ENCODE results near the gene BBS10. TPM values are rescaled to one million over a fixed set of nuclear protein-coding genes. Genes with fewer than 3 reads are reported as not detected.
"Not testable (repeated sequence)": the region's sequence is repeated elsewhere in the genome, so short reads cannot be mapped to it uniquely, and the experiment has no call there.

BBS10 gene
- total RNA-seq, 3 donors from 2014 or later: 2.5 to 7.6 (median 3.3) TPM

GRCh38 chr12:76379261-76379660 lies 31.0 kb upstream of the BBS10 start:
- no peak overlapping the region for H3K4me3 ChIP-seq
- no peak for ATAC-seq
- intact Hi-C loops (cut with DNase I, micrococcal nuclease): no loop called here

GRCh38 chr12:76376876-76377275 lies 28.7 kb upstream of the BBS10 start:
- DNase-seq; H3K36me3 ChIP-seq (ENCODE audit: low read depth); intact Hi-C loops (cut with DNase I, micrococcal nuclease): not testable (repeated sequence)

More at GRCh38 chr12:76379261-76379660, 31.0 kb upstream of the BBS10 start:
- Histone ChIP-seq H3K9me3 (no peaks in the 10 kb centered on the region), H3K4me1 (ENCODE audit: low read depth) (no peaks in the 10 kb centered on the region), H3K36me3 (ENCODE audit: low read depth) (no peaks in the 10 kb centered on the region)
- no peak for DNase-seq
- TF ChIP-seq CTCF (IDR thresholded peaks at IDR 0.05): no peak

GRCh38 chr12:76375939-76376338 lies 27.7 kb upstream of the BBS10 start:
- DNase-seq (no peak), ATAC-seq (no peak)
- intact Hi-C loops (cut with DNase I, micrococcal nuclease): no loop called here
- H3K4me3 ChIP-seq: no peak overlapping the region
- H3K4me1 ChIP-seq (ENCODE audit: low read depth): no peaks in the 10 kb centered on the region
- no peaks in the 10 kb centered on the region for H3K36me3 ChIP-seq (ENCODE audit: low read depth)
- no peak for TF ChIP-seq CTCF (IDR thresholded peaks at IDR 0.05)
- no peaks in the 10 kb centered on the region for H3K9me3 ChIP-seq

More at GRCh38 chr12:76376876-76377275, 28.7 kb upstream of the BBS10 start:
- not testable (repeated sequence) for ATAC-seq; H3K4me3 ChIP-seq; H3K9me3 ChIP-seq; H3K4me1 ChIP-seq (ENCODE audit: low read depth)

DNA sequence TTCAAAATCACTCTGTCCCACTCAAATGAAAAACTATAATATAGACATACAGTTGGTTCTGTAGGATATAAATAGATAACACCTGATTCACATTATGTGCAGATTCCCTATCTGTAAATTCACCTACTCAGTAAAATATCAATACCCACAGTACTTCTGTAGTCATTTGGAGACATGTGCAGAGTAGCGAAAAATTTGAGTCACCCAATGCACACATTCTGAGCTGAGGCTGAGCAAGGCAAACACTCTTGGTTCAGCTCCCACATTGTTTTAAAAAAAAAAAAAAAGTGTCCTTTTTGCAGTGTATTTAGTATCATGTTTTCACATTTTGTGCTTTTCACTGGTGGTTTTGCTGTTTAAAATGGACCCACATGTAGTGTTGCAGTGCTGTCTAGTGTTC lies 27.3 kb upstream of the BBS10 start:
- Histone ChIP-seq H3K4me3 (no peak overlapping the region), H3K36me3 (ENCODE audit: low read depth) (no peaks in the 10 kb centered on the region), H3K9me3 (no peaks in the 10 kb centered on the region), H3K4me1 (ENCODE audit: low read depth) (no peaks in the 10 kb centered on the region)
- DNase-seq (no peak), ATAC-seq (no peak)
- no peak for TF ChIP-seq CTCF (IDR thresholded peaks at IDR 0.05)
- intact Hi-C loops (cut with DNase I, micrococcal nuclease): no loop called here

DNA sequence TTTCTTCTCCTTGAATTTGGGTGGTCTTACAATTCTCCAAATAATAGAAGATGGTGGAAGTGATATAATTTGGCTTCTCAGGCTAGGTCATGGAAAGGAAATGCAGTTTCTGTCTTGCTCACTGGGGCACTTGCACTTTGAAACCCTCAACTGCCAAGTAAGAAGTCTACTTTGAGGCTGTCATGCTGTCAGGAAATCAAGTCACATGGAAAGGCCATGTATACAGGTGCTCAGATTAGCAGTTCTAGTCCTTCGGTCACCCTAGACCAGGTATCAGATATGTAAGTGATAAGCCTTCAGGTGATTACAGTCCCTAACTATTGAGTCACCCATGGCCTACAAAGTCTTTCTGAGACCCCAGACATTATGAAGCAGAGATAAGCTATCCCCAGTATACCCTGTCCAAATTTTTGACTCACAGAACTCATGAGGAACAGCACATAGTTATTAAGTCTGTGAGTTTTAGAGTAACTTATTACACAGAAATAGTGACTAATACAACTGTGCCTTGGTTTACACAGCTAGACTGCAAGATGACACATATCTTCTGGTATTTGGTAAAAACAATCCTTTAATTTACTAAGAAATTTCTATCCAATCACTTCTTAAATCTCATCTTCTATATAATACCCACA lies 26.3 kb upstream of the BBS10 start:
- no peaks in the 10 kb centered on the region for H3K9me3 ChIP-seq
- no peaks in the 10 kb centered on the region for H3K36me3 ChIP-seq (ENCODE audit: low read depth)
- H3K4me1 ChIP-seq (ENCODE audit: low read depth): no peaks in the 10 kb centered on the region
- TF ChIP-seq CTCF (IDR thresholded peaks at IDR 0.05): no peak
- DNase-seq (no peak), ATAC-seq (no peak)
- intact Hi-C loops (cut with DNase I, micrococcal nuclease): no loop called here
- H3K4me3 ChIP-seq: no peak overlapping the region

DNA sequence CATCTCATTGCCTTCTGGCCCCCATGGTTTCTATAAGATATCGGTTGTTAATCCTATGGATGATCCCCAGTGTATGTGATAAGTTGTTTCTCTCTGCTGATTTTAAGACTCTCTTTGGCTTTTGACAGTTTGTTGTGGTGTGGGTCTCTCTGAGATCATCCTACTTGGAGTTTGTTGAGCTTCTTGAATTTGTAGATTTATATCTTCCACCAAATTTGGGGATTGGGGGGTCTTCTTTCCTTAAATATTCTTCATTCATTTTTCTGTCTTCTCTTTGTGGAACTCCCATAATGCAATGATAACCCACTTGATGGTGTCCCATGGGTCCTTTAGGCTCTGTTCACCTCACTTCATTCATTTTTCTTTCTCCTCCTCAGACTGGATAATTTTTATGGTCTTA lies 20.0 kb upstream of the BBS10 start:
- Histone ChIP-seq H3K4me1 (ENCODE audit: low read depth) (no peaks in the 10 kb centered on the region), H3K36me3 (ENCODE audit: low read depth) (no peaks in the 10 kb centered on the region), H3K9me3 (peaks cover 4% of the 10 kb centered on the region), H3K4me3 (no peak overlapping the region)
- ATAC-seq (no peak), DNase-seq (no peak)
- intact Hi-C loops (cut with DNase I, micrococcal nuclease): no loop called here
- no peak for TF ChIP-seq CTCF (IDR thresholded peaks at IDR 0.05)

Data from mucosa of descending colon (tissue), 3 donors.